ENCODE results near the gene PROCR. TPM values are rescaled to one million over a fixed set of nuclear protein-coding genes. Genes with fewer than 3 reads are reported as not detected.

Gene PROCR
- total and polyA plus RNA-seq, 9 of the 15 experiments (the other 6 are each of a cell fraction or from before 2014, with no cell fraction given), result 1.6 to 7.1 (median 4.0) TPM

DNA sequence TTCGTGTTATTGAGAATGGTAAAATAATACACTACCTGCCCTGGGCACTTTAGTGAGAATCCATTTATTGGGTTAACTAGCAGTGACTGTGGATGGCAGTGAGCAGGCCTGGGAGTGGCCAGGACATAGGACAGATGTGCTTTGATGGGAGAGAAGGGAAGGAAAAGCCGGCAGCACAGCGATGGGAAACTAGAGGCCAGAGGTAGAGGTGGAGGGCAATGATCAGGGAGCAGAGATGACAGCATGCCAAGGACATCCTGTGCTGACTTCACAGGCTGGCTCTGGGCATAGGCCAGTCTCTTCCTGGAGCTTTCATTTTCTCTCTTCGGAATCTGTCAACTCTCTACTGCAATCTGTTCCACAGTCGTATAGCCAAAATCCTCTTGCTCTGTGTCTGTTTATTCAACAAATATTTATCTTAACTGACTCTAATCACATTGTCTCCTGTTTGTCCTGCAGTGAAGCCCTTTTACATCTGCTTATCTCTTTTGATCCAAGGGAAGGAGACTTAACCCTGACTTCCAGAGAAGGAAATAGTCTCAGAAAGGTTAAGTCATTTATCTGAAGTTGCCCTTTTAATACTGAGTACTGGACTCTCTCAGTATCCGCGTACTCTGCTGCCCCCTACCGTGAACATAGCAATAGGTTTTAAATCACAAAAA lies 36.2 kb downstream of the PROCR start (continued):
- TF ChIP-seq, protein P1, sequence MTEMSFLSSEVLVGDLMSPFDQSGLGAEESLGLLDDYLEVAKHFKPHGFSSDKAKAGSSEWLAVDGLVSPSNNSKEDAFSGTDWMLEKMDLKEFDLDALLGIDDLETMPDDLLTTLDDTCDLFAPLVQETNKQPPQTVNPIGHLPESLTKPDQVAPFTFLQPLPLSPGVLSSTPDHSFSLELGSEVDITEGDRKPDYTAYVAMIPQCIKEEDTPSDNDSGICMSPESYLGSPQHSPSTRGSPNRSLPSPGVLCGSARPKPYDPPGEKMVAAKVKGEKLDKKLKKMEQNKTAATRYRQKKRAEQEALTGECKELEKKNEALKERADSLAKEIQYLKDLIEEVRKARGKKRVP (CRISPR knock-in tag; IDR thresholded peaks at IDR 0.05), result no peak
- TF ChIP-seq, protein P2, sequence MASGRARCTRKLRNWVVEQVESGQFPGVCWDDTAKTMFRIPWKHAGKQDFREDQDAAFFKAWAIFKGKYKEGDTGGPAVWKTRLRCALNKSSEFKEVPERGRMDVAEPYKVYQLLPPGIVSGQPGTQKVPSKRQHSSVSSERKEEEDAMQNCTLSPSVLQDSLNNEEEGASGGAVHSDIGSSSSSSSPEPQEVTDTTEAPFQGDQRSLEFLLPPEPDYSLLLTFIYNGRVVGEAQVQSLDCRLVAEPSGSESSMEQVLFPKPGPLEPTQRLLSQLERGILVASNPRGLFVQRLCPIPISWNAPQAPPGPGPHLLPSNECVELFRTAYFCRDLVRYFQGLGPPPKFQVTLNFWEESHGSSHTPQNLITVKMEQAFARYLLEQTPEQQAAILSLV (tag; IDR thresholded peaks at IDR 0.05), result no peak
- TF ChIP-seq GATAD2A (IDR thresholded peaks at IDR 0.05) (no peak), RAD51 (IDR thresholded peaks at IDR 0.05; ENCODE audit: borderline replicate concordance, low read depth) (no peak), NR2C2 (CRISPR knock-in tag; IDR thresholded peaks at IDR 0.05) (no peak), NR2C2 (tag; IDR thresholded peaks at IDR 0.05) (no peak; the same call in 1 of the 2 replicates), ZNF75A (CRISPR knock-in tag; IDR thresholded peaks at IDR 0.05) (no peak), TSC22D4 (tag; IDR thresholded peaks at IDR 0.05) (no peak), ZNF717 (CRISPR knock-in tag; IDR thresholded peaks at IDR 0.05) (no peak), HNRNPK (IDR thresholded peaks at IDR 0.05; ENCODE audit: low read depth, low read length, poor library complexity, severe bottlenecking) (no peak), ZSCAN29 (IDR thresholded peaks at IDR 0.05) (no peak), NR1H2 (CRISPR knock-in tag; IDR thresholded peaks at IDR 0.05) (no peak), NFYB (IDR thresholded peaks at IDR 0.05; ENCODE audit: extremely low read depth, insufficient read length) (no peak), NEUROD1 (IDR thresholded peaks at IDR 0.05; ENCODE audit: borderline replicate concordance, low read depth, low read length, partially characterized antibody) (no peak), ZZZ3 (IDR thresholded peaks at IDR 0.05) (no peak; the same call in 1 of the 2 replicates), ZNF76 (CRISPR knock-in tag; IDR thresholded peaks at IDR 0.05; ENCODE audit: borderline replicate concordance) (no peak), MCM2 (IDR thresholded peaks at IDR 0.05; ENCODE audit: low read depth) (no peak), NCOA2 (IDR thresholded peaks at IDR 0.05; ENCODE audit: partially characterized antibody in 2 of 2) (no peak), BHLHE40 (IDR thresholded peaks at IDR 0.05; ENCODE audit: low read length) (no peak), GATAD2B (IDR thresholded peaks at IDR 0.05; ENCODE audit: borderline replicate concordance) (peak; percentile 54; the same call in 1 of the 2 replicates)
- TF ChIP-seq, protein P3, sequence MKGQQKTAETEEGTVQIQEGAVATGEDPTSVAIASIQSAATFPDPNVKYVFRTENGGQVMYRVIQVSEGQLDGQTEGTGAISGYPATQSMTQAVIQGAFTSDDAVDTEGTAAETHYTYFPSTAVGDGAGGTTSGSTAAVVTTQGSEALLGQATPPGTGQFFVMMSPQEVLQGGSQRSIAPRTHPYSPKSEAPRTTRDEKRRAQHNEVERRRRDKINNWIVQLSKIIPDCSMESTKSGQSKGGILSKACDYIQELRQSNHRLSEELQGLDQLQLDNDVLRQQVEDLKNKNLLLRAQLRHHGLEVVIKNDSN (CRISPR knock-in tag; IDR thresholded peaks at IDR 0.05), result no peak
- TF ChIP-seq, protein P4, sequence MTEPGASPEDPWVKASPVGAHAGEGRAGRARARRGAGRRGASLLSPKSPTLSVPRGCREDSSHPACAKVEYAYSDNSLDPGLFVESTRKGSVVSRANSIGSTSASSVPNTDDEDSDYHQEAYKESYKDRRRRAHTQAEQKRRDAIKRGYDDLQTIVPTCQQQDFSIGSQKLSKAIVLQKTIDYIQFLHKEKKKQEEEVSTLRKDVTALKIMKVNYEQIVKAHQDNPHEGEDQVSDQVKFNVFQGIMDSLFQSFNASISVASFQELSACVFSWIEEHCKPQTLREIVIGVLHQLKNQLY (CRISPR knock-in tag; conservative IDR thresholded peaks at IDR 0.05), result no peak
- TF ChIP-seq, protein P5, sequence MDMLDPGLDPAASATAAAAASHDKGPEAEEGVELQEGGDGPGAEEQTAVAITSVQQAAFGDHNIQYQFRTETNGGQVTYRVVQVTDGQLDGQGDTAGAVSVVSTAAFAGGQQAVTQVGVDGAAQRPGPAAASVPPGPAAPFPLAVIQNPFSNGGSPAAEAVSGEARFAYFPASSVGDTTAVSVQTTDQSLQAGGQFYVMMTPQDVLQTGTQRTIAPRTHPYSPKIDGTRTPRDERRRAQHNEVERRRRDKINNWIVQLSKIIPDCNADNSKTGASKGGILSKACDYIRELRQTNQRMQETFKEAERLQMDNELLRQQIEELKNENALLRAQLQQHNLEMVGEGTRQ (CRISPR knock-in tag; IDR thresholded peaks at IDR 0.05), result no peak
- TF ChIP-seq, protein P6, sequence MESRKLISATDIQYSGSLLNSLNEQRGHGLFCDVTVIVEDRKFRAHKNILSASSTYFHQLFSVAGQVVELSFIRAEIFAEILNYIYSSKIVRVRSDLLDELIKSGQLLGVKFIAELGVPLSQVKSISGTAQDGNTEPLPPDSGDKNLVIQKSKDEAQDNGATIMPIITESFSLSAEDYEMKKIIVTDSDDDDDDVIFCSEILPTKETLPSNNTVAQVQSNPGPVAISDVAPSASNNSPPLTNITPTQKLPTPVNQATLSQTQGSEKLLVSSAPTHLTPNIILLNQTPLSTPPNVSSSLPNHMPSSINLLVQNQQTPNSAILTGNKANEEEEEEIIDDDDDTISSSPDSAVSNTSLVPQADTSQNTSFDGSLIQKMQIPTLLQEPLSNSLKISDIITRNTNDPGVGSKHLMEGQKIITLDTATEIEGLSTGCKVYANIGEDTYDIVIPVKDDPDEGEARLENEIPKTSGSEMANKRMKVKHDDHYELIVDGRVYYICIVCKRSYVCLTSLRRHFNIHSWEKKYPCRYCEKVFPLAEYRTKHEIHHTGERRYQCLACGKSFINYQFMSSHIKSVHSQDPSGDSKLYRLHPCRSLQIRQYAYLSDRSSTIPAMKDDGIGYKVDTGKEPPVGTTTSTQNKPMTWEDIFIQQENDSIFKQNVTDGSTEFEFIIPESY (CRISPR knock-in tag; IDR thresholded peaks at IDR 0.05), result 0 out of 2 replicates have a peak, but pooled peaks have one; percentile 31
